ENCODE results near the gene PRR18. TPM values are rescaled to one million over a fixed set of nuclear protein-coding genes. Genes with fewer than 3 reads are reported as not detected.

Gene PRR18
- total and polyA plus RNA-seq, 9 of the 15 experiments (the other 6 are each of a cell fraction or from before 2014, with no cell fraction given), result not detected

DNA sequence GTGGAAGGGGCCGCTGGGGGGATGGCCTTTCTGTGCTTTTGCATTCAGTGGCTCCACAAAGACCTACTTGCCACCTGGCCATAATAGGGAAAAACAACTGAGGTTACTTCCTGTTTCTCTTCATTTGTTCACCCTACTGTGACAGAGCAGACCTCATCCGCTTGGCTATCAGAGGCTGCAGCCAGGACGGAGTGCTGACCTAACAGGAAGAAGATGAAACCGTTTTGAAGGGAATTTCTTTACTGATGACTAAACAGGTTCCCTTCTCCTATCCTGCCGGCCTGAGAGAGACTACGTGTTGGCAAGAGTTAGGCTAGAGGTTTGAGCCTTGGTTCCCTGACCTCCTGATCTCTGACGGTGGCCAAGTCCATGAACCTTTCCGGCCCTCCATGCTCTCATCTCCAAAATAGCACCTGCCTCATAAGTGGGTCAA is 21.3 kb downstream of the PRR18 start (continued):
- TF ChIP-seq GABPB2 (CRISPR knock-in tag; conservative IDR thresholded peaks at IDR 0.05), result no peak
- no peak for TF ChIP-seq CXXC5 (CRISPR knock-in tag; IDR thresholded peaks at IDR 0.05)
- no peak for TF ChIP-seq ZNF274 (IDR thresholded peaks at IDR 0.05; ENCODE audit: borderline replicate concordance, low read depth, low read length)
- no peak for TF ChIP-seq HOXB6 (CRISPR knock-in tag; IDR thresholded peaks at IDR 0.05; ENCODE audit: borderline replicate concordance)
- no peak for TF ChIP-seq ERF (CRISPR knock-in tag; IDR thresholded peaks at IDR 0.05)
- no peak for TF ChIP-seq PCBP2 (IDR thresholded peaks at IDR 0.05; ENCODE audit: low read depth, low read length, poor library complexity, severe bottlenecking)
- TF ChIP-seq FOXM1 (IDR thresholded peaks at IDR 0.05; ENCODE audit: low read depth), result no peak
- TF ChIP-seq FOXM1 (CRISPR knock-in tag; IDR thresholded peaks at IDR 0.05; ENCODE audit: low read depth), result no peak
- TF ChIP-seq L3MBTL2 (IDR thresholded peaks at IDR 0.05), result no peak; the same call in 1 of the 2 replicates
- TF ChIP-seq, protein P1, sequence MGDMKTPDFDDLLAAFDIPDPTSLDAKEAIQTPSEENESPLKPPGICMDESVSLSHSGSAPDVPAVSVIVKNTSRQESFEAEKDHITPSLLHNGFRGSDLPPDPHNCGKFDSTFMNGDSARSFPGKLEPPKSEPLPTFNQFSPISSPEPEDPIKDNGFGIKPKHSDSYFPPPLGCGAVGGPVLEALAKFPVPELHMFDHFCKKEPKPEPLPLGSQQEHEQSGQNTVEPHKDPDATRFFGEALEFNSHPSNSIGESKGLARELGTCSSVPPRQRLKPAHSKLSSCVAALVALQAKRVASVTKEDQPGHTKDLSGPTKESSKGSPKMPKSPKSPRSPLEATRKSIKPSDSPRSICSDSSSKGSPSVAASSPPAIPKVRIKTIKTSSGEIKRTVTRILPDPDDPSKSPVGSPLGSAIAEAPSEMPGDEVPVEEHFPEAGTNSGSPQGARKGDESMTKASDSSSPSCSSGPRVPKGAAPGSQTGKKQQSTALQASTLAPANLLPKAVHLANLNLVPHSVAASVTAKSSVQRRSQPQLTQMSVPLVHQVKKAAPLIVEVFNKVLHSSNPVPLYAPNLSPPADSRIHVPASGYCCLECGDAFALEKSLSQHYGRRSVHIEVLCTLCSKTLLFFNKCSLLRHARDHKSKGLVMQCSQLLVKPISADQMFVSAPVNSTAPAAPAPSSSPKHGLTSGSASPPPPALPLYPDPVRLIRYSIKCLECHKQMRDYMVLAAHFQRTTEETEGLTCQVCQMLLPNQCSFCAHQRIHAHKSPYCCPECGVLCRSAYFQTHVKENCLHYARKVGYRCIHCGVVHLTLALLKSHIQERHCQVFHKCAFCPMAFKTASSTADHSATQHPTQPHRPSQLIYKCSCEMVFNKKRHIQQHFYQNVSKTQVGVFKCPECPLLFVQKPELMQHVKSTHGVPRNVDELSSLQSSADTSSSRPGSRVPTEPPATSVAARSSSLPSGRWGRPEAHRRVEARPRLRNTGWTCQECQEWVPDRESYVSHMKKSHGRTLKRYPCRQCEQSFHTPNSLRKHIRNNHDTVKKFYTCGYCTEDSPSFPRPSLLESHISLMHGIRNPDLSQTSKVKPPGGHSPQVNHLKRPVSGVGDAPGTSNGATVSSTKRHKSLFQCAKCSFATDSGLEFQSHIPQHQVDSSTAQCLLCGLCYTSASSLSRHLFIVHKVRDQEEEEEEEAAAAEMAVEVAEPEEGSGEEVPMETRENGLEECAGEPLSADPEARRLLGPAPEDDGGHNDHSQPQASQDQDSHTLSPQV (IDR thresholded peaks at IDR 0.05), result no peak
- TF ChIP-seq TGIF2 (CRISPR knock-in tag; IDR thresholded peaks at IDR 0.05), result no peak
- TF ChIP-seq JUNB (CRISPR knock-in tag; conservative IDR thresholded peaks at IDR 0.05), result no peak
- TF ChIP-seq POLR3G (IDR thresholded peaks at IDR 0.05; ENCODE audit: extremely low read depth, insufficient read length, insufficient replicate concordance), result no peak
- no peak for TF ChIP-seq ZNF311 (CRISPR knock-in tag; IDR thresholded peaks at IDR 0.05)
- no peak for TF ChIP-seq BCL6 (CRISPR knock-in tag; IDR thresholded peaks at IDR 0.05)
- TF ChIP-seq ZNF785 (CRISPR knock-in tag; IDR thresholded peaks at IDR 0.05), result no peak
- TF ChIP-seq TAF15 (IDR thresholded peaks at IDR 0.05; ENCODE audit: low read depth, low read length), result no peak
- TF ChIP-seq, protein P2, sequence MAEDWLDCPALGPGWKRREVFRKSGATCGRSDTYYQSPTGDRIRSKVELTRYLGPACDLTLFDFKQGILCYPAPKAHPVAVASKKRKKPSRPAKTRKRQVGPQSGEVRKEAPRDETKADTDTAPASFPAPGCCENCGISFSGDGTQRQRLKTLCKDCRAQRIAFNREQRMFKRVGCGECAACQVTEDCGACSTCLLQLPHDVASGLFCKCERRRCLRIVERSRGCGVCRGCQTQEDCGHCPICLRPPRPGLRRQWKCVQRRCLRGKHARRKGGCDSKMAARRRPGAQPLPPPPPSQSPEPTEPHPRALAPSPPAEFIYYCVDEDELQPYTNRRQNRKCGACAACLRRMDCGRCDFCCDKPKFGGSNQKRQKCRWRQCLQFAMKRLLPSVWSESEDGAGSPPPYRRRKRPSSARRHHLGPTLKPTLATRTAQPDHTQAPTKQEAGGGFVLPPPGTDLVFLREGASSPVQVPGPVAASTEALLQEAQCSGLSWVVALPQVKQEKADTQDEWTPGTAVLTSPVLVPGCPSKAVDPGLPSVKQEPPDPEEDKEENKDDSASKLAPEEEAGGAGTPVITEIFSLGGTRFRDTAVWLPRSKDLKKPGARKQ (CRISPR knock-in tag; IDR thresholded peaks at IDR 0.05), result 0 out of 2 replicates have a peak, but pooled peaks have one; percentile 21
- TF ChIP-seq ZNF436 (CRISPR knock-in tag; IDR thresholded peaks at IDR 0.05), result no peak
- no peak for TF ChIP-seq RBM14 (IDR thresholded peaks at IDR 0.05; ENCODE audit: borderline replicate concordance, insufficient read depth, low read depth, low read length)
- TF ChIP-seq, protein P3, sequence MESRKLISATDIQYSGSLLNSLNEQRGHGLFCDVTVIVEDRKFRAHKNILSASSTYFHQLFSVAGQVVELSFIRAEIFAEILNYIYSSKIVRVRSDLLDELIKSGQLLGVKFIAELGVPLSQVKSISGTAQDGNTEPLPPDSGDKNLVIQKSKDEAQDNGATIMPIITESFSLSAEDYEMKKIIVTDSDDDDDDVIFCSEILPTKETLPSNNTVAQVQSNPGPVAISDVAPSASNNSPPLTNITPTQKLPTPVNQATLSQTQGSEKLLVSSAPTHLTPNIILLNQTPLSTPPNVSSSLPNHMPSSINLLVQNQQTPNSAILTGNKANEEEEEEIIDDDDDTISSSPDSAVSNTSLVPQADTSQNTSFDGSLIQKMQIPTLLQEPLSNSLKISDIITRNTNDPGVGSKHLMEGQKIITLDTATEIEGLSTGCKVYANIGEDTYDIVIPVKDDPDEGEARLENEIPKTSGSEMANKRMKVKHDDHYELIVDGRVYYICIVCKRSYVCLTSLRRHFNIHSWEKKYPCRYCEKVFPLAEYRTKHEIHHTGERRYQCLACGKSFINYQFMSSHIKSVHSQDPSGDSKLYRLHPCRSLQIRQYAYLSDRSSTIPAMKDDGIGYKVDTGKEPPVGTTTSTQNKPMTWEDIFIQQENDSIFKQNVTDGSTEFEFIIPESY (CRISPR knock-in tag; IDR thresholded peaks at IDR 0.05), result no peak

All from K562 (cell line).